ENCODE results near the gene MGLL. TPM values are rescaled to one million over a fixed set of nuclear protein-coding genes. Genes with fewer than 3 reads are reported as not detected.

The MGLL gene
- total RNA-seq, 1 donor from 2014 or later, result 0.43 TPM

DNA sequence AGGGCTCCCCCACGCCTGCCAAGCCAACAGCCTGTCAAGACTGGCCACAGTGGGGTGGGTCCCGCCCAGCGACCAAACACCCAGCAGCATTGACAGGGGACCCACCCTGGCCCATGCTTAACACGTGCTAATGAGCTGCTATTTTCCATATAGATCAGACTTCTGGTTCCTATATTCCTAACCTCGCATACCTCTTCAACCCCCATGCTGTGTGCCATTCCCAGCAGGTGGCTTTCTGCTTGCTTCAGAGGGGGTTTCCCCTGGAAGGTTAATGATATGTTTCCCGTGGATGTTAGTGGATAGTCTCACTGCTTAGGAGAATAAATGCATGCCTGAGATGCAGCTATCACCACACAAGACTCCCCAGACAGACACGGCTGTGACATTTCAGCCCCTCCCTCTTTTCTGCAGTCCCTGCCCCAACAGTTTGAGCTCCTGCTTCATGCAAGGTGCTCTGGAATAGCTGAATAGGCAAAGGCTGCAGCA, 37.9 kb upstream of the MGLL start:
- no peak overlapping the region for H3K27ac Mint-ChIP-seq
- H3K4me3 Mint-ChIP-seq (ENCODE audit: low read depth), result no peak overlapping the region
- no peaks in the 10 kb centered on the region for H3K9me3 Mint-ChIP-seq (ENCODE audit: low read depth)
- no peaks in the 10 kb centered on the region for H3K4me1 Mint-ChIP-seq (ENCODE audit: low read depth)
- peaks cover 12% of the 10 kb centered on the region for H3K27me3 Mint-ChIP-seq
- TF ChIP-seq, protein P1, sequence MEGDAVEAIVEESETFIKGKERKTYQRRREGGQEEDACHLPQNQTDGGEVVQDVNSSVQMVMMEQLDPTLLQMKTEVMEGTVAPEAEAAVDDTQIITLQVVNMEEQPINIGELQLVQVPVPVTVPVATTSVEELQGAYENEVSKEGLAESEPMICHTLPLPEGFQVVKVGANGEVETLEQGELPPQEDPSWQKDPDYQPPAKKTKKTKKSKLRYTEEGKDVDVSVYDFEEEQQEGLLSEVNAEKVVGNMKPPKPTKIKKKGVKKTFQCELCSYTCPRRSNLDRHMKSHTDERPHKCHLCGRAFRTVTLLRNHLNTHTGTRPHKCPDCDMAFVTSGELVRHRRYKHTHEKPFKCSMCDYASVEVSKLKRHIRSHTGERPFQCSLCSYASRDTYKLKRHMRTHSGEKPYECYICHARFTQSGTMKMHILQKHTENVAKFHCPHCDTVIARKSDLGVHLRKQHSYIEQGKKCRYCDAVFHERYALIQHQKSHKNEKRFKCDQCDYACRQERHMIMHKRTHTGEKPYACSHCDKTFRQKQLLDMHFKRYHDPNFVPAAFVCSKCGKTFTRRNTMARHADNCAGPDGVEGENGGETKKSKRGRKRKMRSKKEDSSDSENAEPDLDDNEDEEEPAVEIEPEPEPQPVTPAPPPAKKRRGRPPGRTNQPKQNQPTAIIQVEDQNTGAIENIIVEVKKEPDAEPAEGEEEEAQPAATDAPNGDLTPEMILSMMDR (IDR thresholded peaks at IDR 0.05; ENCODE audit: unreplicated experiment), result no peak
- H3K36me3 Mint-ChIP-seq (ENCODE audit: insufficient read depth), result no peaks in the 10 kb centered on the region
- DNase-seq (ENCODE audit: low spot score, unreplicated experiment), result no peak

DNA sequence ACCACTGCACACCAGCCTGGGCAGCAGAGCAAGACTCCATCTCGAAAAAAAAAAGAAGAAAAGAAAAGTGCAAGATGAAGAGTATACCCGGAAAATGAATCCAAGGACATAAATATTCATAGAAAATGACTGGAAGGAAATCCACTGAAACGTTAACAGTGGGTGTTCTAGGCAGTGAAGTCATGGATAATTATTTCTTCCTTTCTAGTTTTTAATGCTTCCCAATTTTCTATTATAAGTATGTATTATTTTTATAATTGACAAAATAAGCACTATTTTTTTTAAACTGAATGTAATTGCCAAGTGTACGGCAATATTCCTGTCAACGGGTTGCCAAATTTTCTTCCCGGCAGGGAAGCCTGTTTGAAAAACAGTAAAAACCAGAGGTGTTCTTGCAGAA, 37.4 kb upstream of the MGLL start:
- TF ChIP-seq, protein P1 (IDR thresholded peaks at IDR 0.05; ENCODE audit: unreplicated experiment), result no peak
- Mint-ChIP-seq H3K27me3 (peaks cover 16% of the 10 kb centered on the region), H3K4me1 (ENCODE audit: low read depth) (no peaks in the 10 kb centered on the region), H3K36me3 (ENCODE audit: insufficient read depth) (no peaks in the 10 kb centered on the region), H3K27ac (no peak overlapping the region), H3K4me3 (ENCODE audit: low read depth) (no peak overlapping the region), H3K9me3 (ENCODE audit: low read depth) (no peaks in the 10 kb centered on the region)
- DNase-seq (ENCODE audit: low spot score, unreplicated experiment), result no peak

DNA sequence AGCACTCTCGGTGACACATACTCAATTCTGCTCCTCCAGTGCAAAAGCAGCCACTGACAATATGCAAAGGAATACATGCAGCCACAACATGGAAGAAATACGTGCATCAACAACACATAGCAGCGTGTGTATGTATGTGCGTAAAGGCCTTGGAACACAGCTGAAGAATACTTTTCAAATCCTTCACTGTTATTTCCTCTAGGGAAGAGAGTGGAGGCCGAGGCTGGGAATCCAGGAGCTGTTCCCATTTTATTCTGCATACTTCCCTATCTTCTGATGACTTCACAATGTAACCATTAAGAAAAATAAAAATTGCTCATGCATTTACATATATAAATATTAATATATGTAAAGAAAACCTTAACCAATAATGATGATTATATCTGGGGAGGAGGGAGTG, 36.6 kb upstream of the MGLL start:
- H3K9me3 Mint-ChIP-seq (ENCODE audit: low read depth), result no peaks in the 10 kb centered on the region
- no peak for DNase-seq (ENCODE audit: low spot score, unreplicated experiment)
- H3K27ac Mint-ChIP-seq, result no peak overlapping the region
- no peaks in the 10 kb centered on the region for H3K36me3 Mint-ChIP-seq (ENCODE audit: insufficient read depth)
- H3K27me3 Mint-ChIP-seq, result peaks cover 23% of the 10 kb centered on the region
- H3K4me3 Mint-ChIP-seq (ENCODE audit: low read depth), result no peak overlapping the region
- TF ChIP-seq, protein P1 (IDR thresholded peaks at IDR 0.05; ENCODE audit: unreplicated experiment), result no peak
- H3K4me1 Mint-ChIP-seq (ENCODE audit: low read depth), result no peaks in the 10 kb centered on the region

DNA sequence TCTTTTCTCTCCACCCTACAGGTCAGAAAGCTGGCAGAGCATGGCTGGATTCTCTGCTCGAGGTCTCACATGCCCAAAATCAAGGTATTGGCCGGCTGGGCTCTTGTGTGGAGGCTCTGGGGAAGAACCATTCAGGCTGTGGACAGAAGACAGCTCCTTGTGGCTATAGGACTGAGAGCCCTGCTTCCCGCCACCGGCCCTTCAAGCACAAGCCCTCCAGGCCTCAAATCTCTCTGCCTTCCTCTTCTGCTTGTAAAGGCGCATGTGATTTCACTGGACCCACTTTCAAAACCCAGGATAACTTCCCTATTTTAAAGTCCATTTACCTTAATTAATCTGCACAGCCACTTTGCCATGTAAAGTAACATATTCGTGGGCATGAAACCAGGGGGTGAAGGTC, 36.2 kb upstream of the MGLL start:
- Mint-ChIP-seq H3K4me1 (ENCODE audit: low read depth) (no peaks in the 10 kb centered on the region), H3K4me3 (ENCODE audit: low read depth) (no peak overlapping the region), H3K9me3 (ENCODE audit: low read depth) (no peaks in the 10 kb centered on the region), H3K27me3 (peaks cover 27% of the 10 kb centered on the region), H3K36me3 (ENCODE audit: insufficient read depth) (no peaks in the 10 kb centered on the region), H3K27ac (no peak overlapping the region)
- DNase-seq (ENCODE audit: low spot score, unreplicated experiment), result no peak
- TF ChIP-seq, protein P1 (IDR thresholded peaks at IDR 0.05; ENCODE audit: unreplicated experiment), result no peak

DNA sequence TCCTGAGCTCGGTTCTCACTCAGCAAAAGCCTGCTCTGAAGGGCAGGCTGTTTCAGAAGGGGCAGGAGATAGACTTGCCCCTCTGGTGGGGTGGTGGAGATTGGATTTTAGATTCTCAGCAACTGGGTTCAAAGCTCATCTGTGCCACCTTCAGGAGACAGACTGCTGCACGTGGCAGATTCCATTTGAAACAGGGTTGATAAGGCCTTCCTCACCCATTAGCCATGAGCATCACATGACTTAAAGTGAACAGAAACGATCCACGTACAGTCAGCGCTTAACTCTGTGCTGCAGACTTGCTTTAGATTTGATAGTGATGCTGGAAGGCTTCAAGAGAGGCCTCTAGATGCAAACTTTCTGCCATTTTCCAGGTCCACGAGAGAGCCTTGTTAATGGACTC, 35.0 kb upstream of the MGLL start:
- no peak overlapping the region for H3K27ac Mint-ChIP-seq
- H3K36me3 Mint-ChIP-seq (ENCODE audit: insufficient read depth), result no peaks in the 10 kb centered on the region
- H3K27me3 Mint-ChIP-seq, result peaks cover 29% of the 10 kb centered on the region
- no peak overlapping the region for H3K4me3 Mint-ChIP-seq (ENCODE audit: low read depth)
- no peaks in the 10 kb centered on the region for H3K9me3 Mint-ChIP-seq (ENCODE audit: low read depth)
- no peak for DNase-seq (ENCODE audit: low spot score, unreplicated experiment)
- no peaks in the 10 kb centered on the region for H3K4me1 Mint-ChIP-seq (ENCODE audit: low read depth)
- TF ChIP-seq, protein P1 (IDR thresholded peaks at IDR 0.05; ENCODE audit: unreplicated experiment), result no peak
